Right atrium auricular region (tissue), 2 donors: ENCODE data around the gene SIDT1. TPM values are rescaled to one million over a fixed set of nuclear protein-coding genes. Genes with fewer than 3 reads are reported as not detected.
A peak's percentile ranks its signal among the peaks of the same experiment; 100 is the strongest.

Source experiments
- DNase-seq: peaks from one replicate; pipeline ENCODE4 v3.0.0-alpha.2; 2019; ENCODE audit warnings: low spot score
- H3K27ac ChIP-seq, 2 donors: fragments of 200-600 bp; sonication (generic); 1 replicate in 1 of 2; 2 replicates in 1 of 2; pipeline ENCODE4 v1.5.1; 2016 to 2019
- H3K27me3 ChIP-seq, 2 donors: fragments of 200-600 bp; sonication (generic); one replicate each; pipeline versions ENCODE4 v1.5.1 to v1.6.0; 2017 to 2019
- H3K36me3 ChIP-seq: fragments of 200-600 bp; sonication (generic); one replicate; pipeline ENCODE4 v1.5.1; 2016
- H3K4me1 ChIP-seq, 2 donors: fragments of 200-600 bp; sonication (generic); one replicate each; pipeline versions ENCODE4 v1.5.1 to v1.6.0; 2017 to 2019
- H3K4me3 ChIP-seq, 2 donors: fragments of 200-600 bp; sonication (generic); 1 replicate in 1 of 2; 2 replicates in 1 of 2; pipeline ENCODE4 v1.5.1; 2017 to 2019; ENCODE audit warnings: mild to moderate bottlenecking in 1 of 2, moderate library complexity in 1 of 2
- H3K9me3 ChIP-seq, 2 donors: fragments of 200-600 bp; sonication (generic); one replicate each; pipeline ENCODE4 v1.5.1; 2019
- CTCF ChIP-seq, 2 donors: fragments of 200-600 bp; sonication (generic); IDR thresholded peaks; one replicate each; pipeline ENCODE4 v1.5.1; 2019; ENCODE audit warnings: antibody characterized with exemption in 2 of 2
- total RNA-seq, 2 donors: library from RNA; depleted of rRNA; stranded (reverse); fragments of >200 nt; gene quantifications; one replicate each; pipeline ENCODE4 v1.1.0, GENCODE V29; 2016

Gene SIDT1
- total RNA-seq, 2 donors from 2014 or later = 0.15 to 0.16 TPM

GRCh38 chr3:113499081-113499480 lies 33.3 kb upstream of the SIDT1 start:
- H3K9me3 ChIP-seq = no peaks in the 10 kb centered on the region
- H3K27me3 ChIP-seq = no peaks in the 10 kb centered on the region
- no peak overlapping the region for H3K4me3 ChIP-seq
- TF ChIP-seq CTCF (IDR thresholded peaks at IDR 0.05) = no peak
- no peak overlapping the region for H3K27ac ChIP-seq
- H3K4me1 ChIP-seq = no peaks in the 10 kb centered on the region
- no peak for DNase-seq
- no peaks in the 10 kb centered on the region for H3K36me3 ChIP-seq

- H3K27me3 ChIP-seq = no peaks in the 10 kb centered on the region
- no peaks in the 10 kb centered on the region for H3K9me3 ChIP-seq
- H3K4me3 ChIP-seq = no peak overlapping the region
- DNase-seq = no peak
- H3K36me3 ChIP-seq = no peaks in the 10 kb centered on the region
- H3K27ac ChIP-seq = no peak overlapping the region
- no peak for TF ChIP-seq CTCF (IDR thresholded peaks at IDR 0.05)
- H3K4me1 ChIP-seq = no peaks in the 10 kb centered on the region
Measured at GRCh38 chr3:113501597-113501996, 30.8 kb upstream of the SIDT1 start.

GRCh38 chr3:113505867-113506266 lies 26.5 kb upstream of the SIDT1 start:
- DNase-seq = no peak
- Histone ChIP-seq H3K36me3 (no peaks in the 10 kb centered on the region), H3K4me3 (no peak overlapping the region), H3K27ac (no peak overlapping the region), H3K27me3 (no peaks in the 10 kb centered on the region), H3K4me1 (no peaks in the 10 kb centered on the region), H3K9me3 (no peaks in the 10 kb centered on the region)
- TF ChIP-seq CTCF (IDR thresholded peaks at IDR 0.05) = no peak

GRCh38 chr3:113507501-113508067 lies 24.8 kb upstream of the SIDT1 start:
- Histone ChIP-seq H3K27me3 (no peaks in the 10 kb centered on the region), H3K27ac (no peak overlapping the region), H3K9me3 (no peaks in the 10 kb centered on the region), H3K4me3 (no peak overlapping the region), H3K36me3 (no peaks in the 10 kb centered on the region), H3K4me1 (no peaks in the 10 kb centered on the region)
- TF ChIP-seq CTCF (IDR thresholded peaks at IDR 0.05) = no peak
- no peak for DNase-seq

GRCh38 chr3:113508966-113509365 lies 23.4 kb upstream of the SIDT1 start:
- no peak for DNase-seq
- Histone ChIP-seq H3K36me3 (no peaks in the 10 kb centered on the region), H3K4me1 (peaks cover 0 to 6% of the 10 kb centered on the region in 2 donors), H3K4me3 (no peak overlapping the region), H3K9me3 (no peaks in the 10 kb centered on the region), H3K27me3 (no peaks in the 10 kb centered on the region), H3K27ac (no peak overlapping the region)
- TF ChIP-seq CTCF (IDR thresholded peaks at IDR 0.05) = no peak

- peak overlapping the region; percentile 82 to 91 for H3K27ac ChIP-seq
Measured at GRCh38 chr3:113514265-113514769, 18.0 kb upstream of the SIDT1 start.

More at GRCh38 chr3:113514265-113514769, 18.0 kb upstream of the SIDT1 start:
- Histone ChIP-seq H3K4me3 (peak overlapping the region; percentile 87 to 98), H3K36me3 (no peaks in the 10 kb centered on the region), H3K27me3 (no peaks in the 10 kb centered on the region), H3K9me3 (no peaks in the 10 kb centered on the region), H3K4me1 (peaks cover 0 to 11% of the 10 kb centered on the region in 2 donors)
- no peak for TF ChIP-seq CTCF (IDR thresholded peaks at IDR 0.05)
- no peak for DNase-seq
